HG02973 (cell line): ENCODE data around the gene PFKP.
"Not testable (repeated sequence)": the region's sequence is repeated elsewhere in the genome, so short reads cannot be mapped to it uniquely, and the experiment has no call there.

Source experiments
- ATAC-seq: cut with Tn5 transposase; IDR thresholded peaks from one replicate; pipeline ENCODE4 v1.9.1; 2021; ENCODE audit warnings: moderate library complexity; ENCODE audit not compliant: unreplicated experiment

The PFKP gene

GRCh38 chr10:3096149-3096548, 28.8 kb downstream of the PFKP start:
- ATAC-seq = no peak

DNA sequence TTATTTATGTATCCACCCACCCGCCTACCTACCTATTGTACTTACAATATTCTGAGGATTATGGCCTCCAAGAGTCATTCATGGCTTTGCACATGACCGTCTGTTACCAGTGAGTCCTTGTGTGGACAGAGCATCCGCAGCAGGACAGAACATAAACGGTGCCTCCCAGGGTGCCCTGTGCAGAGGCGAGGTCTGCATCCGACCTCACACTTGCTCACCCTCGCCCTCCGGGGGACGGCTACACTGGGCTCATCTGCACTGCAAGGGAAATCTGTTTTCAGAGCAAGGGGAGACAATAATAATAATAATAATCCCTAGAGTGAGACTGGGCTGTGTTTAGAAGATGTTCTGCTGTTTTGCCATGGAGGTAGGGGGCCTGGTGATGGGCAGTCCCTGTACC, 29.8 kb downstream of the PFKP start:
- ATAC-seq = no peak

DNA sequence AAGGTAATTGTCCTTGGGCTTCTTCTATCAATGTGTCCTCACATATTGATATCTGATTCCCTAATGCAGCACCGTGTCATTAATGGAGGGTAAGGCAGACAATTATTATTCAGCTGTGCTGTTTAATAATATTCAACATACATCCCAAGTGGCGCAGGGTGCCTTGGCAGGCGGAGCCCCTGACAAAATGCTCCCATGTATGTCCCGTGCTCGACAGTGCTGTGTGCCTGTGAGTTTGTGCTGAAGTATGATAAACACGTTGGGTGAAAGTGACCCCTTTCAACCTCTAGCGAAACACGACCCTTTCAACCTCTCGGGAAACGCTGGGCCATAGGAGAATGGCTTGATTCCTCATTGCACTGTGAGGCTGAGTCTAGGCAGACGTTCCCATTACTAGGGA, 31.3 kb downstream of the PFKP start:
- ATAC-seq = no peak

DNA sequence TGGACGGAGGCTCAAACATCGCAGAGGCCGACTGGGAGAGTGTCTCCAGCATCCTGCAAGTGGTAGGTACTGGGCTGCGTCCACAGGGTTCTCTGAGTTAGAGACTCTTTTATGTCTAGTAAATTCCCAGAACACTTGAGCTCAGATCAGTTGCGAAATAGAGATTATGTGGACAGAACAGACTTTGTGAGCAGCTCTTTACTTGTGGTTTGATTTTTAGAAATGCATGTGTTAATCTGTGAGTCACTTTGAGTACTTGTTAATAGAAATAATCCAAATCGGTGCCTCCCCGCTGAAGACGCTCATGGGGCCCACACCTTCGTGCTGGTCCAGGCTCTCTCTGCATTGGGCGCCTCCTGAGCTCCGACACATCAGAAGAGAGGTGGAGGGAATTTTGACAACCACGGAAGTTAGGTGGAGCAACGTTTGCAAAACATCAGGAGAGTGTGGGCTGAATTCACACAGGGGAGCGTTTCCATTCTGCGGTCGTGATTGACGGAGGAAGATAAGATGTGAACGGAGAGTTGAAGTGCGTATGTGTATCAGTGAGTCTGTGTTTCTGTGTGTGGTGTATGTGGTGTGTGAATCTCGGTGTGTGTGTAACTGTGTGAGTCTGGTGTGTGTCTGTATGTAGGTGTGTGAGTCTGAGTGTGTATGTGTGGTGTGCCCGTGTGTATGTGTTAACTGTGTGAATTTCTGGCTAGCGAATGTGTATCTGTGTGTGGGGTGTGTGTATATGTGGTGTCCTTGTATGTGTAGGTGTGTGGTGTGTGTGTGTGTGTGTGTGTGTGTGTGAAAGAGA, 32.1 kb downstream of the PFKP start:
- ATAC-seq = no peak

DNA sequence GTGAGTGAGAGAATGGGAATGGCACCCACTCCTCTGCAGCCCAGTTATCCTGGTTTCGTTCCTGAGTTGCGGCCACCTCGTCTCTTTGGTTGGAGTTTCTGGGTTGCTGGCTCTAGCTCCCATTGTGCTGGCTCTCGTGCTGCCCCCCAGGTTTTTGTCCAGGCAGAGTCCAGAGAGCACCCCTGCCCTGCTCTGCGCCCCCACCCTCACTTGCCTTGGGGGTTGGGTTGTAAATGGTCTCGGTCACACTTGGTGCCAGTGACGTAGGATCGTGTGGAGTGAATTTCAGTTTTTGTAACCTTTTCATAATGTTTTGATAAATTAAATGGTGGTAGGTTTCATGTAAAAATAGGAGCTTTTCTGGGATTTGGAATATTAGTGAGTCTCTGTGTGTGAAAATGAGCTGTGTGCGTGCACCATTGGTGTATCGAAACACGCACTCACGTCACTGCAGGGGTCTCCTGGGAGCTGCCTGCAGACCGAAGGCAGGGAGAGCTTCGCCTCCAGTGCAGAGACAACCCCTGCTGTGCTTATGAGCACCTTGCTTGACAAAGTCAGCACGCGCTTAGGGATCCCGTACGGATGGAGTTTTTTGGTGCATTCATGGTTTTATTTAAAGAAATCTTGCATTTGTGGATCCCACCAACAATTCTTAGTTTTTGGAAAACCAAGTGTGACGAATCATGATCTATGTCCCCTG, 32.9 kb downstream of the PFKP start:
- no peak for ATAC-seq

DNA sequence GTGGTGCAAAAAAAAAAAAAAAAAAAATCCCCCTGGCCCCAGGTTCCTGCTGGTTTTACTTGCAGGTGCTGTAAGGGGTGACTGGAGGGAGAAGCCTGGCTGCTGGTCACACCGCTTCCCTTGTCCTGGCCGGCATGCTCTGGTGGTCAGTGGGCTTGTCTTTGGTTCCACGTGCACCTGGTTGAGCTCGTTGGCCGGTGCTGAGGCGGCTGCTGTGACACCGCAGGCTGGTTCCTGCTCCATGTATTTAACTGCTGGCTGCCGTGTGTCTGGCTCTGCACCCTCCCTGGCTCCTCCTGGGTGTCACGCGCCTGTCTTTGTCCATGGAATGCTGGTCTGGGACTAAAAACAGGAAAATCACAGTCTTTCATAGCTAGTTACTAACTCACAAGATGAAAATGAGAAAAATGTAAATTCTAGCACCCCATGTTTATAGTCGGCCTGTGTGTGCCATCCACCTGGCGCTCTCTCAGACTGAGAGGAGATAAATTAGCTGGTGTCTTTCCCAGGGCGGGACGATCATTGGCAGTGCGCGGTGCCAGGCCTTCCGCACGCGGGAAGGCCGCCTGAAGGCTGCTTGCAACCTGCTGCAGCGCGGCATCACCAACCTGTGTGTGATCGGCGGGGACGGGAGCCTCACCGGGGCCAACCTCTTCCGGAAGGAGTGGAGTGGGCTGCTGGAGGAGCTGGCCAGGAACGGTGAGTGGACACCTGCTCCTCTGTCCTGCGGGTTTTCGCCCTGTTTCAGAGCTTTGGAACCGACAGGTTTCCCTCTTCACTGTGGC, 33.7 kb downstream of the PFKP start:
- ATAC-seq = no peak

GRCh38 chr10:3102720-3103427, 35.5 kb downstream of the PFKP start:
- ATAC-seq = no peak

DNA sequence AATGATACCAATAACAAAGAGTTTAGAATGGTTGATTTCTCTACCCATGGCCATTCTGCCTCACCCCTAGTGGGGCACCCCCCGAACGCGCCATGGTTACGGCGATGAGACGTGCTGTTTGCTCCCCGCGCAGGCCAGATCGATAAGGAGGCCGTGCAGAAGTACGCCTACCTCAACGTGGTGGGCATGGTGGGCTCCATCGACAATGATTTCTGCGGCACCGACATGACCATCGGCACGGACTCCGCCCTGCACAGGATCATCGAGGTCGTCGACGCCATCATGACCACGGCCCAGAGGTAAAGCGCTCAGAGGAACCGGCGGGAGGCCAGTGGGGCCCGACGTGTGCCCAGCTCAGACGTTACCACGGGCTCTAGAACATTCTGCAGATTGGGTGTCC, 36.3 kb downstream of the PFKP start:
- no peak for ATAC-seq

GRCh38 chr10:3104251-3104918, 37.0 kb downstream of the PFKP start:
- no peak for ATAC-seq

GRCh38 chr10:3105166-3105565, 37.8 kb downstream of the PFKP start:
- no peak for ATAC-seq

DNA sequence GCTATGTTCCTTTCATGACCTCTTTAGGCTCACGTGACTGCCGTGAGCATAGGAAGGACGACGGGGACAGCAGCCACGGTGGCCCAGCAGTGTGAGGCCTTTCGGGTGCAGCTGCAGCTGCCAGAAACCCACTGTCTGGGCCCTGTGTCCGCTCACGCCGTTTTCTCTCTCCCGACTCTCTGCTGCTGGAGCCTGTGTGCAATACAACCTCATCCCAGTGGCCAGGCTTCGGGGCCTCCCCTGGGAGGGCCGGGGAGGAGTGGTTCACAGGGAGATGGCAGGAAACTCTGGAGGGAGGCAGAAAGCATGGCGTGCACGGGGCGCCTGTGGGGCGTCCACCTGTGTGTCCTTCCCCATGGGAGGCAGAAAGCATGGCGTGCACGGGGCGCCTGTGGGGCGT, 38.6 kb downstream of the PFKP start:
- no peak for ATAC-seq

GRCh38 chr10:3106328-3106727, 39.0 kb downstream of the PFKP start:
- not testable (repeated sequence) for ATAC-seq

DNA sequence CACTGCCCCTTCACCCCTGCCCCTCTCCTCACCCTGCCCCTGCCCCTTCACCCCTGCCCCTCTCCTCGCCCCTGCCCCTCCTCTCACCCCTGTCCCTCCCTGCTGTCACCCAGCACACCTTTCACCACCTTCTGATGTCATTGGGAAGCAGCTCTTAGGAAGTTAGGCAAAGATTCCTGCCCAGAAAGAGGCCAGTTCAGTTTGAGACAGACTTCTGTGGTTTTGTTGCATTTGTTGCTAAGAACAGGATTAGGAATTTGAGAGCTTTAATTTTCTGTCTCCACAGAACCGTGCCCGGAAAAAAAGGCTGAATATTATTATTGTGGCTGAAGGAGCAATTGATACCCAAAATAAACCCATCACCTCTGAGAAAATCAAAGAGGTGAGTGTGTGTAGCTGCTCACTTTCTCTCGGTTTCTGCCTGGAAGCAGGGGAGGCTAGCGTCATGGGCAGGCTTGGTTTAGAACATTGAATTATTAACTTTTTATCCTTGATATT, 39.6 kb downstream of the PFKP start:
- no peak for ATAC-seq

DNA sequence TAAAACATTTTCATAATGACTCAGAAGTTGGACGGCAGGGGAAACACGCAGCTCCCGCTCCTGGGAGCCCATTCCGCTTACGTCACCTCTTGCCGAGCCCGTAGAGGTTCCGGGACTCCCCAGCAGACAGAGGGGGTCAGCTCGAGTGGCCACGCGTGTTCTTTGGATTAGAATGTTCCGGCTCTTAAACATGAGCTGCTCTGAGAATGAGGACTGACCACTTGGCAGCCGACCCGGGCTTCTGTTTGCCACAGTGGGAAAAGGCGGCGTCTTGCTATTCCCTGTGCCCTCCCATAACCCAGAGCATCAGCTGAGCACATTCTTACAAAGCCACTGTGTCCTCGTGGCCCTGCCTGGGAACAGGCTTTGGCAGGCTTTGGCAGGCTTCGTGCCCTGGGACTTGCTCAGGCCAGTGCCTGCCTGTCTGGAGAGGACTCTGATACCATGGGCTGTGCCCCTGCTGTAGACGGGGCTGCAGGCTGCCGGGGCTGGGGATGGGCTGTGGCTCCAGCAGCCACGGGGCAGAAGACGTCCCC, 40.1 kb downstream of the PFKP start:
- ATAC-seq = no peak

GRCh38 chr10:3108033-3108432, 40.7 kb downstream of the PFKP start:
- ATAC-seq = no peak

DNA sequence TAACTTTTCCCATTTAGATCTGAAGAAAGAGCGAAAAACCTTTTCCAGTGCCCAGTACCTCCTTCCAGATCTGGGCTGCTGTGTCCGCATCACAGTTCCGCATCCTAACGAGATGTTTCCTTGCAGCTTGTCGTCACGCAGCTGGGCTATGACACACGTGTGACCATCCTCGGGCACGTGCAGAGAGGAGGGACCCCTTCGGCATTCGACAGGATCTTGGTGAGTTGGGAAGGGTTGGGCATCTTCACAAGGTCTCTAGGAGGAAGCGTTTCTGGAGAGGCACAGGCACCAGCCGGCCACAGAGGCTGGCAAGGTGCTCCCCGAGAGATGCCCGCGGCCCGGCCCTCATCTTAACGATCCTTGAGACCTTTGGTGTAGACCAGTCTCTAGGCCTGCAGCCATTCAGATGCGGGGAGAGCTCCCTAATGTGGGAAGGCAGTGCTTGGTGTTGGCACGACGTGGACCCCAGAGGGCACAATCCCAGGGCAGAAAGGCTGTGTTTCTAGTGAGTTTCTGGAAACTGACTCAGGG, 41.3 kb downstream of the PFKP start:
- no peak for ATAC-seq

DNA sequence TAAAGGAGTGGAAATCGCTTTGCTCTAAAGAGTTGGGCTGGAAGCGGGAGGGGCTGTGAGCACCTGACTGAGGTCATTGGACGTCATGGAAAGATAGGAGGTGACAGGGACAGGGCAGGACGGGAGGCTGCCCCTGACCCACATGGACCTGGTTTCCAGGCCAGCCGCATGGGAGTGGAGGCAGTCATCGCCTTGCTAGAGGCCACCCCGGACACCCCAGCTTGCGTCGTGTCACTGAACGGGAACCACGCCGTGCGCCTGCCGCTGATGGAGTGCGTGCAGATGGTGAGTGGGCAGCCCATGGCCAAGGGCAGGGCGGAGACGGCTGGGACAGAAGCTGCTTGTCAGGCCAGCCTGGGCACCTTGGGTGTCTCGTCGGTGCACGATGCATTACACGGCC, 41.8 kb downstream of the PFKP start:
- no peak for ATAC-seq

DNA sequence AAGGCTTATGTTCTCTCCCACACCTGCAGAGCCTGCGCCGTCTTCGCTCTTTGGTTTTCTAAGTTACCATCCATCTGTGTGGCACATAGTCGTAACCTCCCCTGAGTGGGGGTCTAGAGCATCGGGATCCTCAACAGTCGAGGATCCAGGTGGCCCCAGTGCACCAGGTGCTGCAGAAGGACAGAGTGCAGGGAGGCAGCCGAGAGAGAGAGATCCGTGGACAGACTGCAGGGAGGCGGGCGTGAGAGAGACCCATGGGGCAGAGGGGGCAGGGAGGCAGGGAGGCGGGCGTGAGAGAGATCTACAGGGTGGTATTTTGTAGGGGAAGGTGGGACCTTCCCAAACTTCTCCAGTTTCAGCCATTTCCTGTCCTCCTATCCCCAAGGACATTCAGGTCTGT, 42.3 kb downstream of the PFKP start:
- ATAC-seq = no peak

GRCh38 chr10:3110782-3111620, 43.7 kb downstream of the PFKP start:
- no peak for ATAC-seq
